Activated CD8-positive, alpha-beta T cell treated with anti-CD3 and anti-CD28 coated beads for 36 hours (primary cell): ENCODE results near the gene RHOH. TPM values are rescaled to one million over a fixed set of nuclear protein-coding genes. Genes with fewer than 3 reads are reported as not detected.

Source experiments
- ATAC-seq: fragments of 200-7000 bp; cut with Tn5 transposase; one replicate; pipeline ENCODE4 v1.10.0; 2021; ENCODE audit warnings: mild to moderate bottlenecking, moderate library complexity
- CTCF ChIA-PET: fragments of 350-600 bp; sonication (Branson Sonifier 250); formaldehyde crosslinking; loops from one replicate; lab custom pipeline; 2021; ENCODE audit warnings: antibody characterized with exemption; lab: Charles Lee
- POLR2A ChIA-PET: fragments of 350-600 bp; sonication (Branson Sonifier 250); formaldehyde crosslinking; loops from one replicate; lab custom pipeline; 2021; ENCODE audit warnings: antibody characterized with exemption; lab: Charles Lee
- DNase-seq: peaks from one replicate; pipeline ENCODE4 v3.0.0-alpha.2; 2020
- H3K27ac Mint-ChIP-seq: one replicate; pipeline ENCODE4 v1.8.0; 2021; ENCODE audit warnings: mild to moderate bottlenecking, mixed read lengths
- H3K27me3 Mint-ChIP-seq: one replicate; pipeline ENCODE4 v1.8.0; 2021; ENCODE audit warnings: mixed read lengths
- H3K36me3 Mint-ChIP-seq: one replicate; pipeline ENCODE4 v1.8.0; 2021; ENCODE audit warnings: low read depth, mixed read lengths
- H3K4me1 Mint-ChIP-seq: one replicate; pipeline ENCODE4 v1.8.0; 2021; ENCODE audit warnings: low read depth, mixed read lengths
- H3K4me3 Mint-ChIP-seq: one replicate; pipeline ENCODE4 v1.8.0; 2021; ENCODE audit warnings: mild to moderate bottlenecking, moderate library complexity, mixed read lengths
- H3K9me3 Mint-ChIP-seq: one replicate; pipeline ENCODE4 v1.8.0; 2021; ENCODE audit warnings: mixed read lengths
- intact Hi-C: fragments of 100-400 bp; cut with micrococcal nuclease; formaldehyde crosslinking; loops from one replicate; pipeline ENCODE4 v1.10.0; 2022
- total RNA-seq, 2 experiments: library from RNA; stranded (reverse); gene quantifications; one replicate each; pipeline ENCODE4 v1.2.3, GENCODE V29; 2021
- TF ChIP-seq, protein P1 (sequence below): fragments of 200-600 bp; IDR thresholded peaks from one replicate; pipeline ENCODE4 v1.8.0; 2022; ENCODE audit warnings: antibody characterized with exemption, mild to moderate bottlenecking

Gene RHOH
- total RNA-seq, 2 experiments from 2014 or later: 121 to 126 TPM

DNA sequence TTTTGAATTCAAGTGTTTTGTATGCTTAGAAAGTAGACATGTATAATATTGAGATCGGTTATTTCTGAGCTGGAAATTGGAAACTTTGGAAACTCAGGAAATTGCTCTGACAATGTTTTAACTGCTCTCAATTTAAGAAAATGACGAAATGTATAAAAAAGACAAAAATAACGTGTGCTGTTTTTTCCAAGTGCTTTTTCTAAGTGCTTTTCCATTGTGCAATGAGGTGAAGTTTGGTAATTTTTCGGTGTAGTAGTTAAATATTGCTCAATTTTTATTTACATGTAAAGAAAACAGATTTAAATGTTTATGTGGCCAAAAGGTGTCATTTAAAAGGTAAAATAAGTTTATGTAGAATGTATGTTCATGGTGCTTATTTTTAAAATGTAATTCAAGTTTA, 39.4 kb upstream of the RHOH start:
- peaks cover 12% of the 10 kb centered on the region for H3K36me3 Mint-ChIP-seq

DNA sequence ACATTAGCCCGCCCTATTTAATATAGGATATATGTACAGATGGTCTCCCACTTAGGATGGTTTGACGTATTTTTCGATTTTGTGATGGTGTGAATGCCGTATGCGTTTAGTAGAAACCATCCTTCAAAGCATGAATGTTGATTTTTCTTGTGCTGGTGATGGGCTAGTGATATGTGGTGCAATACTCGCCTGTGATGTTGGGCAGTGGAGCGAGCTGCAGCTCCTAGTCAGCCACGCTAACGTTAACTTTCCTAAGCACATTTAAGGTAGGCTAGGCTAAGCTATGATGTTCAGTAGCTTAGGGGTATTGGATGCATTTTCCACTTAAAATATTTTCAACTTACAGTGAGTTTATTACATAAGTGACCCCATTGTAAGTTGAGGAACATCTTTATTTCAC, 36.6 kb upstream of the RHOH start:
- Mint-ChIP-seq H3K36me3 (peaks cover 13% of the 10 kb centered on the region), H3K4me1 (peaks cover 9% of the 10 kb centered on the region), H3K9me3 (peaks cover 4% of the 10 kb centered on the region), H3K27ac (no peak overlapping the region), H3K4me3 (no peak overlapping the region), H3K27me3 (no peaks in the 10 kb centered on the region)
- ChIA-PET POLR2A (interaction anchor here (0.6 to 1.0 kb wide), 3 partner anchors 23 to 65 kb away, joined by 3 read pairs; no protein-coding TSS in a partner anchor), CTCF (interaction anchor here (0.8 to 2.8 kb wide), 4 partner anchors 17 to 166 kb away, joined by 3 to 12 read pairs (median 5); no protein-coding TSS in a partner anchor)
- intact Hi-C loops: no loop called here
- DNase-seq (no peak), ATAC-seq (no peak)
- TF ChIP-seq, protein P1, sequence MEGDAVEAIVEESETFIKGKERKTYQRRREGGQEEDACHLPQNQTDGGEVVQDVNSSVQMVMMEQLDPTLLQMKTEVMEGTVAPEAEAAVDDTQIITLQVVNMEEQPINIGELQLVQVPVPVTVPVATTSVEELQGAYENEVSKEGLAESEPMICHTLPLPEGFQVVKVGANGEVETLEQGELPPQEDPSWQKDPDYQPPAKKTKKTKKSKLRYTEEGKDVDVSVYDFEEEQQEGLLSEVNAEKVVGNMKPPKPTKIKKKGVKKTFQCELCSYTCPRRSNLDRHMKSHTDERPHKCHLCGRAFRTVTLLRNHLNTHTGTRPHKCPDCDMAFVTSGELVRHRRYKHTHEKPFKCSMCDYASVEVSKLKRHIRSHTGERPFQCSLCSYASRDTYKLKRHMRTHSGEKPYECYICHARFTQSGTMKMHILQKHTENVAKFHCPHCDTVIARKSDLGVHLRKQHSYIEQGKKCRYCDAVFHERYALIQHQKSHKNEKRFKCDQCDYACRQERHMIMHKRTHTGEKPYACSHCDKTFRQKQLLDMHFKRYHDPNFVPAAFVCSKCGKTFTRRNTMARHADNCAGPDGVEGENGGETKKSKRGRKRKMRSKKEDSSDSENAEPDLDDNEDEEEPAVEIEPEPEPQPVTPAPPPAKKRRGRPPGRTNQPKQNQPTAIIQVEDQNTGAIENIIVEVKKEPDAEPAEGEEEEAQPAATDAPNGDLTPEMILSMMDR: no peak

More for the DNA sequence above, 39.4 kb upstream of the RHOH start:
- intact Hi-C loops: no loop called here
- DNase-seq: no peak
- TF ChIP-seq, protein P1: no peak
- POLR2A ChIA-PET: no interaction called here
- Mint-ChIP-seq H3K4me1 (peaks cover 27% of the 10 kb centered on the region), H3K9me3 (peaks cover 2% of the 10 kb centered on the region), H3K4me3 (no peak overlapping the region), H3K27ac (no peak overlapping the region), H3K27me3 (no peaks in the 10 kb centered on the region)
- CTCF ChIA-PET: interaction anchor here (0.6 kb wide), 1 partner anchor 168 kb away, joined by 3 read pairs; no protein-coding TSS in a partner anchor
- ATAC-seq: no peak

DNA sequence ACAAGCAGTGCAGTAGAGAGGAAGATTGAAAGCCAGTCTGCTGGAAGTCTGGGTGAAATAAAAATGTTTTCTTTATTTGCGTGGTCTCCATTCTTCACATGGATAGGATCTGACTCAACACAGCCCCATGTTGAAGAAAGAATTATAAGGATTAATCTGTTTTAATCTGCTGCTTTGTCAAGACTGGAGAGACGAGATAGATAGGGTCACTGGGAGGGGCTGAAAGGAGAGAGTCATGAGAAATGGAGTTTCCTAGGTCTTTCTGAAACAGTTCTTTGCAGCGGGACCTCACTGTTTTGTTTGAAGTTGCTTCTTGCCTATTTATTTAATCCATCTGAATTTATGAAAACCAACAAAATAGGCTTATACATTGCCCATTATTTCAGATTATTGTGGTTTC, 32.4 kb upstream of the RHOH start:
- DNase-seq: no peak
- CTCF ChIA-PET: interaction anchor here (0.6 to 1.0 kb wide), 4 partner anchors 12 to 679 kb away, joined by 3 to 6 read pairs (median 4); no protein-coding TSS in a partner anchor
- Mint-ChIP-seq H3K4me1 (peaks cover 15% of the 10 kb centered on the region), H3K27me3 (no peaks in the 10 kb centered on the region), H3K9me3 (peaks cover 12% of the 10 kb centered on the region), H3K27ac (no peak overlapping the region), H3K4me3 (no peak overlapping the region), H3K36me3 (peaks cover 14% of the 10 kb centered on the region)
- ATAC-seq: no peak
- TF ChIP-seq, protein P1: no peak
- POLR2A ChIA-PET: no interaction called here
- intact Hi-C loops: no loop called here

DNA sequence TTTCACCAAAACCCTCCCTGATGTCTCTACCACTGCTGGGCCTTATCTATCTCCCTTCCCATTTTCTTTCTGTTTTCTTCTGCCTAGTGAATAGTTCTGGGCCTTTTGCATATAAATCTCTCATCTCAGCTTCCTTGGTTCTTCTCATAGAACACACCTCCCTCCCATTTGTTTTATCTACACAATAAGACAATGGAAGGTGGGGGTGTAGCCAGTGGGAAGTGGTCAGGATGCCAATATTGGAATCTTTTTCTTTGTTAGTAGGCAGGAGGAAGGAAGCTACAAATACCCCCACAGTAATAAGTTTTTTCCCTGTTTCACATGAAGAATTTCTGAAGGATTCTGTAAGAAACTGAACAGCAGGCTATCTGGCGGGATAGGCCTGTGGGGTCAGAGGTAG, 30.9 kb upstream of the RHOH start:
- POLR2A ChIA-PET: interaction anchor here (1.1 kb wide), 1 partner anchor 62 kb away, joined by 4 read pairs; no protein-coding TSS in a partner anchor

DNA sequence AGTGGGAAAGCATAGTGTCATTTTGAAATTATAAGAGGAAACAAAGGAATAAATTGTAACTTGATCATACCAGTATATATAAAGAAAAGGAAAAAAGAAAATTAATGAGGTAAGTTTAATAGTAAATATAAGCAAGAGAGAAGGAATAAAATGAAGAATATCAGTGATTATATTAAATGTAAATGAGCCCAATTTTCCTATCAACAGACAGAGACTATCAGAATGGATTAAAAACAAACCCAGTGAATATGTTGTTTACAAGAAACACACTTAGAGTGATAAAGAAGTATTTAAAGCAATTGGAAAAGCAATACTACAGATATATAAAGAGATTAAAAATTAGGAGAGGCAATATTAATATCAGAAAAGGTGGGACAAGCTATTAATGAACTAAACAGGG, 28.8 kb upstream of the RHOH start:
- no peak overlapping the region for H3K27ac Mint-ChIP-seq
- H3K36me3 Mint-ChIP-seq: peaks cover 8% of the 10 kb centered on the region
- POLR2A ChIA-PET: no interaction called here
- TF ChIP-seq, protein P1: no peak
- H3K4me3 Mint-ChIP-seq: no peak overlapping the region
- DNase-seq (no peak), ATAC-seq (no peak)
- H3K27me3 Mint-ChIP-seq: no peaks in the 10 kb centered on the region
- H3K4me1 Mint-ChIP-seq: peaks cover 12% of the 10 kb centered on the region
- intact Hi-C loops: no loop called here
- peaks cover 8% of the 10 kb centered on the region for H3K9me3 Mint-ChIP-seq
- CTCF ChIA-PET: no interaction called here

More for the DNA sequence above, 30.9 kb upstream of the RHOH start:
- H3K9me3 Mint-ChIP-seq: peaks cover 12% of the 10 kb centered on the region
- TF ChIP-seq, protein P1: no peak
- peaks cover 13% of the 10 kb centered on the region for H3K36me3 Mint-ChIP-seq
- H3K4me1 Mint-ChIP-seq: peaks cover 8% of the 10 kb centered on the region
- ATAC-seq (no peak), DNase-seq (no peak)
- CTCF ChIA-PET: interaction anchor here (1.0 kb wide), 1 partner anchor 18 kb away, joined by 3 read pairs; no protein-coding TSS in a partner anchor
- intact Hi-C loops: no loop called here
- H3K27ac Mint-ChIP-seq: no peak overlapping the region
- H3K4me3 Mint-ChIP-seq: no peak overlapping the region
- no peaks in the 10 kb centered on the region for H3K27me3 Mint-ChIP-seq
